DOHH2 (cell line): Measurements from ENCODE around the gene CIBAR2.

Experiments
- H3F3A ChIP-seq: fragments of 200-600 bp; sonication (generic), shearing (Covaris generic); 2 replicates; pipeline ENCODE4 v1.6.0; 2016; ENCODE audit warnings: antibody characterized with exemption, mild to moderate bottlenecking; ENCODE audit not compliant: control insufficient read depth, insufficient read depth
- H3K27ac ChIP-seq: fragments of 200-600 bp; sonication (generic); 2 replicates; pipeline ENCODE4 v1.5.1; 2014; ENCODE audit warnings: low read depth, mild to moderate bottlenecking, low read length, moderate library complexity
- H3K27me3 ChIP-seq: fragments of 200-600 bp; sonication (generic); 2 replicates; pipeline ENCODE4 v1.6.1; 2014; ENCODE audit warnings: mild to moderate bottlenecking, low read length, mixed read lengths; ENCODE audit not compliant: control insufficient read depth
- H3K36me3 ChIP-seq: fragments of 200-600 bp; sonication (generic); 2 replicates; pipeline ENCODE4 v1.6.1; 2014; ENCODE audit warnings: mild to moderate bottlenecking, low read length, moderate library complexity, mixed read lengths; ENCODE audit not compliant: control insufficient read depth
- H3K4me1 ChIP-seq: fragments of 200-600 bp; sonication (generic); 2 replicates; pipeline ENCODE4 v1.6.1; 2014; ENCODE audit warnings: mild to moderate bottlenecking, low read length, mixed read lengths; ENCODE audit not compliant: control insufficient read depth
- H3K4me2 ChIP-seq: fragments of 200-600 bp; sonication (generic); 2 replicates; pipeline ENCODE4 v1.6.0; 2014; ENCODE audit warnings: mild to moderate bottlenecking, low read length, moderate library complexity
- H3K4me3 ChIP-seq: fragments of 200-600 bp; sonication (generic); 2 replicates; pipeline ENCODE4 v1.5.1; 2014; ENCODE audit warnings: mild to moderate bottlenecking, low read length, mixed read lengths
- H3K79me2 ChIP-seq: fragments of 200-600 bp; sonication (generic); 2 replicates; pipeline ENCODE4 v1.6.1; 2014; ENCODE audit warnings: mild to moderate bottlenecking, low read length, mixed read lengths; ENCODE audit not compliant: control insufficient read depth
- H3K9me2 ChIP-seq: fragments of 200-600 bp; sonication (generic); replicated peaks from 2 replicates; pipeline ENCODE4 v1.6.1; 2014; ENCODE audit warnings: mild to moderate bottlenecking, low read length, mixed read lengths; ENCODE audit not compliant: control insufficient read depth
- H3K9me3 ChIP-seq: fragments of 200-600 bp; sonication (generic); 2 replicates; pipeline ENCODE4 v1.6.1; 2014; ENCODE audit warnings: antibody characterized with exemption, low read length, mixed read lengths; ENCODE audit not compliant: control insufficient read depth, insufficient read depth
- H4K20me1 ChIP-seq: fragments of 200-600 bp; sonication (generic); 2 replicates; pipeline ENCODE4 v1.6.0; 2014; ENCODE audit warnings: low read depth, mild to moderate bottlenecking, antibody characterized with exemption, low read length, moderate library complexity; ENCODE audit not compliant: control insufficient read depth, insufficient read depth
- EZH2phosphoT487 ChIP-seq: fragments of 200-600 bp; sonication (generic); IDR thresholded peaks from 2 replicates; pipeline ENCODE4 v1.6.1; 2017; ENCODE audit warnings: borderline replicate concordance, mild to moderate bottlenecking, antibody characterized with exemption, low read length, moderate library complexity, mixed read lengths
- TF ChIP-seq, protein P1 (sequence below): fragments of 200-600 bp; sonication (generic); IDR thresholded peaks from one replicate; pipeline ENCODE4 v1.5.1; 2014; ENCODE audit warnings: antibody characterized with exemption, mild to moderate bottlenecking, low read depth, low read length; ENCODE audit not compliant: poor library complexity, severe bottlenecking

The CIBAR2 gene

DNA sequence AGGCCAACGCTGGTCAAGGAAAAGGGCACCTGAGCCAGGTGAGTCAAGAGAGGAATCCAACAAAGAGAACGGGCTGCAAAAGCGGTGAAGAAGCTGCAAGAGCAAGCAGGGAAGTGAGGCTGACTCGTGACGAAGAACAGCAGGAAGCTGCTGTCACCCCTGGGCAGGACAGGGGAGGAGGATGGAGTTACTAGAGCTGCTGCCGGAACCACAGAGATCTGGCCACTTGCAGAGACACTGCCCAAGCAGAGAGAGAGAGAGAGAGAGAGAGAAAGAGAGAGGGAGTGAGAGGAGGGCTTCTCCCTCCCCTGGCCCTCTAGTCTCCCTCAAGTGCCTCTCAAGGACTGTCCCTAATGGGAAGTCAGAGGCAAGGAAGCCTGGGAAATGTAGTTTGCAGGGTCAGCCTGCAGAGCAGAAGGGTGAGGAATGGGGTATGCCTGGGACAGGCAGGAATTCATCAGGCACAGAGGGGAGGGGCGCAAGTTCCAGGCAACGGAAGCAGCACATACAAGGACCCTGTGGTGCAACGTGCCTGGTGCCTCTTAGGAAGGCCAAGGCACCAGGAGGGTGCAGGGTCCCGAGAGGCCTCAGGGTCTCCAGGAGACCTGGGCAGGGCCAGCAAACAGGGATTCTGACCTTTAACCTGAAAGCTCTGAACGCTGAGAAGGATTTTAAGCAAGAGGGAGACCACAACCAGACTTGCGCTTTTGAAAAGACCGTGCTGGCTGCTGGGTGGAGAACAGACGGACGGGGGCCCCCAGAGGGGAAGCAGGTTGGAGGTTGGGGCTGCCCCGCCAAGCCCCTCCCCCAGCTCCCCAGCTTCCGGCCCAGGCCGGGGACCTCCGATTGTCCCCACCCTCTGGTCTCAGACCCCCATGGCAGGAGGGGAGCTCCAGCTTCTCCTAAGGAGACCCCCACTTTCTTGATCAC lies 45.8 kb upstream of the CIBAR2 start:
- Histone ChIP-seq H4K20me1 (no peaks in the 10 kb centered on the region), H3K4me2 (no peak overlapping the region)

DNA sequence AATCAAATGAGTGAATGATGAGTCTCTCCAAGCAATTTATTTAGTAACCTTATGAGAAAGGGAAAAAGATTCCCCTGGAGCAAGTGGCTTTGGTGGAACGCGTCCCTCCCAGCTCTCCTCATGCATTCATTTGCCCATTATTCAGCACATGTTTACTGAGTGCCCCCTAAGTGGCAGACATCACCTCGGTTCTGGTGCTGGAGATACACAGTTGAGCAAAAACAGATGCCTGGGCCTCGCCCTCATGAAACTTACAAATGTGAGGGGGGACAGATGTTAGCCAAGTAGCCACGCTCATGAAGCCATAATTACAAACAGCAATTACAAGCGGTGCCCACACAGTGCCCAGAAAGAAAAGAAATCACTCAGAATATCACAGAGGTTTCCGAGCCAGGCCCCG lies 45.1 kb upstream of the CIBAR2 start:
- no peaks in the 10 kb centered on the region for H3K4me1 ChIP-seq
- H3K27me3 ChIP-seq, result no peaks in the 10 kb centered on the region
- H3K79me2 ChIP-seq, result no peaks in the 10 kb centered on the region
- H3K4me2 ChIP-seq, result no peak overlapping the region
- no peak overlapping the region for H3K4me3 ChIP-seq
- H3K9me2 ChIP-seq, result no peaks in the 10 kb centered on the region
- H3K36me3 ChIP-seq, result no peaks in the 10 kb centered on the region
- H4K20me1 ChIP-seq, result no peaks in the 10 kb centered on the region
- no peaks in the 10 kb centered on the region for H3F3A ChIP-seq
- H3K9me3 ChIP-seq, result no peaks in the 10 kb centered on the region
- TF ChIP-seq, protein P1, sequence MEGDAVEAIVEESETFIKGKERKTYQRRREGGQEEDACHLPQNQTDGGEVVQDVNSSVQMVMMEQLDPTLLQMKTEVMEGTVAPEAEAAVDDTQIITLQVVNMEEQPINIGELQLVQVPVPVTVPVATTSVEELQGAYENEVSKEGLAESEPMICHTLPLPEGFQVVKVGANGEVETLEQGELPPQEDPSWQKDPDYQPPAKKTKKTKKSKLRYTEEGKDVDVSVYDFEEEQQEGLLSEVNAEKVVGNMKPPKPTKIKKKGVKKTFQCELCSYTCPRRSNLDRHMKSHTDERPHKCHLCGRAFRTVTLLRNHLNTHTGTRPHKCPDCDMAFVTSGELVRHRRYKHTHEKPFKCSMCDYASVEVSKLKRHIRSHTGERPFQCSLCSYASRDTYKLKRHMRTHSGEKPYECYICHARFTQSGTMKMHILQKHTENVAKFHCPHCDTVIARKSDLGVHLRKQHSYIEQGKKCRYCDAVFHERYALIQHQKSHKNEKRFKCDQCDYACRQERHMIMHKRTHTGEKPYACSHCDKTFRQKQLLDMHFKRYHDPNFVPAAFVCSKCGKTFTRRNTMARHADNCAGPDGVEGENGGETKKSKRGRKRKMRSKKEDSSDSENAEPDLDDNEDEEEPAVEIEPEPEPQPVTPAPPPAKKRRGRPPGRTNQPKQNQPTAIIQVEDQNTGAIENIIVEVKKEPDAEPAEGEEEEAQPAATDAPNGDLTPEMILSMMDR, result no peak
- no peak for TF ChIP-seq EZH2phosphoT487
- no peak overlapping the region for H3K27ac ChIP-seq

More for the DNA sequence above, 45.8 kb upstream of the CIBAR2 start:
- Histone ChIP-seq H3K27ac (no peak overlapping the region), H3F3A (no peaks in the 10 kb centered on the region), H3K4me3 (no peak overlapping the region), H3K79me2 (no peaks in the 10 kb centered on the region), H3K9me2 (no peaks in the 10 kb centered on the region), H3K4me1 (no peaks in the 10 kb centered on the region), H3K9me3 (no peaks in the 10 kb centered on the region), H3K36me3 (no peaks in the 10 kb centered on the region), H3K27me3 (no peaks in the 10 kb centered on the region)
- TF ChIP-seq, protein P1, result no peak
- no peak for TF ChIP-seq EZH2phosphoT487

DNA sequence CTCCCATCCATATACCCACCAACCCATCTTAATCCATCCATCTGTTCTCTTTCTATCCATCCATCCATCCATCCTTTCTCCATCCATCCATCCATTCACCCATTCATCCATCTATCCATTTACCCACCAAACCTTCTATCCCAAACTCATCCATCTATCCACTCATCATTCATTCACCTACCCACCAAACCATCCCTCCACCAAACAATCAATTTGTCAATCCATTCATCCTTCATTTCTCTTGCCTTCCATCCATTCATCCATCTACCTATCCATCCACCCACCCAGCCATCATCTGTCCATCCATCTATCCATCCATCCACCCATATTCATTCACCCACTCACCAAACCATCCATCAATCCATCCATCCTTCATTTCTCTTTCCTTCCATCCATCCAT lies 44.6 kb upstream of the CIBAR2 start:
- Histone ChIP-seq H3K9me3 (no peaks in the 10 kb centered on the region), H3K4me2 (no peak overlapping the region), H3K79me2 (no peaks in the 10 kb centered on the region), H3K4me1 (no peaks in the 10 kb centered on the region), H3F3A (no peaks in the 10 kb centered on the region), H3K27me3 (no peaks in the 10 kb centered on the region), H3K4me3 (no peak overlapping the region), H3K9me2 (no peaks in the 10 kb centered on the region), H3K36me3 (no peaks in the 10 kb centered on the region), H4K20me1 (no peaks in the 10 kb centered on the region), H3K27ac (no peak overlapping the region)
- TF ChIP-seq, protein P1, result no peak
- TF ChIP-seq EZH2phosphoT487, result no peak
